Spleen (tissue), 7 donors: ENCODE measurements around the gene DHDH.

Experiments used
- POLR2AphosphoS5 ChIP-seq, 3 donors: sonication (generic); formaldehyde crosslinking; IDR thresholded peaks; one replicate each; pipeline ENCODE4 v1.5.1; 2017; ENCODE audit warnings: antibody characterized with exemption in 3 of 3
- TF ChIP-seq, protein P1 (sequence below), 11 experiments: fragments of 200-600 bp in 7 of 11; fragments of 450-650 bp in 4 of 11; sonication (generic) in 4 of 11; IDR thresholded peaks in 8 of 11; conservative IDR thresholded peaks in 3 of 11; 1 replicate in 7 of 11; 2 replicates in 4 of 11; pipeline versions ENCODE4 v1.4.0 to v1.8.0; 2016 to 2021; ENCODE audit warnings: antibody characterized with exemption in 11 of 11, inconsistent platforms in 4 of 11, mild to moderate bottlenecking in 1 of 11
- donor health status: DM: no; HTN: no; CAD: no; lungs with moderate emphysema.
- donor health status: DM: no; HTN: no; CAD: no.
- donor health status: DM: no; HTN: no; CAD: no.

DNA sequence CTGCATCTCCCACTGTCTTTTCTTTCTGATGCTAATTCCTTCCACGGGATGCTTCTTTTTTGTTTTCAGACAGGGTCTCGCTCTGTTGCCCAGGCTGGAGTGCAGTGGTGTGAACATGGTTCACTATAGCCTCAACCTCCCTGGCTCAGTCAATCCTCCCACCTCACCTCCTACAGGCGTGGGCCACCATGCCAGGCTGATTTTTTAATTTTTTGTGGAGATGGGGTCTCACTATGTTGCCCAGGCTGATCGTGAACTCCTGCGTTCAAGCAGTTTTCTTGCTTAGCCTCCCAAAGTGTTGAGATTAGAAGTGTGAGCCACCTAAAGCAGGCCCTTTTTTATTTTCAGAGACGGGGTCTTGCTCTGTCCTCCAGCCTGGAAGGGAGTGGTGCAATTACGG is 54.8 kb downstream of the DHDH start:
- no peak for TF ChIP-seq POLR2AphosphoS5 (IDR thresholded peaks at IDR 0.05)
- TF ChIP-seq, protein P1, sequence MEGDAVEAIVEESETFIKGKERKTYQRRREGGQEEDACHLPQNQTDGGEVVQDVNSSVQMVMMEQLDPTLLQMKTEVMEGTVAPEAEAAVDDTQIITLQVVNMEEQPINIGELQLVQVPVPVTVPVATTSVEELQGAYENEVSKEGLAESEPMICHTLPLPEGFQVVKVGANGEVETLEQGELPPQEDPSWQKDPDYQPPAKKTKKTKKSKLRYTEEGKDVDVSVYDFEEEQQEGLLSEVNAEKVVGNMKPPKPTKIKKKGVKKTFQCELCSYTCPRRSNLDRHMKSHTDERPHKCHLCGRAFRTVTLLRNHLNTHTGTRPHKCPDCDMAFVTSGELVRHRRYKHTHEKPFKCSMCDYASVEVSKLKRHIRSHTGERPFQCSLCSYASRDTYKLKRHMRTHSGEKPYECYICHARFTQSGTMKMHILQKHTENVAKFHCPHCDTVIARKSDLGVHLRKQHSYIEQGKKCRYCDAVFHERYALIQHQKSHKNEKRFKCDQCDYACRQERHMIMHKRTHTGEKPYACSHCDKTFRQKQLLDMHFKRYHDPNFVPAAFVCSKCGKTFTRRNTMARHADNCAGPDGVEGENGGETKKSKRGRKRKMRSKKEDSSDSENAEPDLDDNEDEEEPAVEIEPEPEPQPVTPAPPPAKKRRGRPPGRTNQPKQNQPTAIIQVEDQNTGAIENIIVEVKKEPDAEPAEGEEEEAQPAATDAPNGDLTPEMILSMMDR (IDR thresholded peaks at IDR 0.05 in 8 of 11, conservative IDR thresholded peaks at IDR 0.05 in 3 of 11): no peak
